ENCODE results near the gene ALKBH5.

GRCh38 chr17:18224387-18225120 is 40.9 kb downstream of the ALKBH5 start:
- TF ChIP-seq RAD21 (IDR thresholded peaks at IDR 0.05; ENCODE audit: insufficient read depth, low read depth, low read length) (no peak), CEBPB (IDR thresholded peaks at IDR 0.05; ENCODE audit: borderline replicate concordance in 1 of 2, low read depth in 2 of 2, low read length in 2 of 2) (no peak), CTCF (IDR thresholded peaks at IDR 0.05 in 2 of 3, conservative IDR thresholded peaks at IDR 0.05 in 1 of 3; ENCODE audit: control insufficient read depth in 2 of 3, extremely low read depth in 1 of 3, insufficient read depth in 1 of 3, low read depth in 3 of 3, low read length in 3 of 3) (no peak)

Data from GM12878 (cell line).